OCI-LY7 (cell line): ENCODE data around the gene TRIM52.

ENCODE experiments used
- CTCF ChIP-seq: fragments of 200-600 bp; sonication (generic); conservative IDR thresholded peaks from 2 replicates; pipeline ENCODE4 v1.5.1; 2014; ENCODE audit warnings: mild to moderate bottlenecking, antibody characterized with exemption, low read length, moderate library complexity, mixed read lengths
- EZH2phosphoT487 ChIP-seq: fragments of 200-600 bp; sonication (generic); IDR thresholded peaks from 2 replicates; pipeline ENCODE4 v1.6.1; 2018; ENCODE audit warnings: low read depth, borderline replicate concordance, mild to moderate bottlenecking, mixed run types, antibody characterized with exemption, low read length, moderate library complexity, mixed read lengths

GRCh38 chr5:181281077-181281983 is 20.4 kb upstream of the TRIM52 start:
- TF ChIP-seq EZH2phosphoT487 = no peak
- TF ChIP-seq CTCF = no peak
